K562 treated with DMSO at 1 percent for 4 hours (cell line): ENCODE results near the gene CELF6. TPM values are rescaled to one million over a fixed set of nuclear protein-coding genes. Genes with fewer than 3 reads are reported as not detected.

Experiments used
- total RNA-seq: library from RNA; unstranded; fragments of 300-600 nt; gene quantifications from 2 replicates; pipeline ENCODE4 v1.2.3, GENCODE V29; 2022; ENCODE audit not compliant: insufficient read depth

CELF6 gene
- total RNA-seq, result 0.94 TPM in 1 of 2 replicates, not detected in the other

DNA sequence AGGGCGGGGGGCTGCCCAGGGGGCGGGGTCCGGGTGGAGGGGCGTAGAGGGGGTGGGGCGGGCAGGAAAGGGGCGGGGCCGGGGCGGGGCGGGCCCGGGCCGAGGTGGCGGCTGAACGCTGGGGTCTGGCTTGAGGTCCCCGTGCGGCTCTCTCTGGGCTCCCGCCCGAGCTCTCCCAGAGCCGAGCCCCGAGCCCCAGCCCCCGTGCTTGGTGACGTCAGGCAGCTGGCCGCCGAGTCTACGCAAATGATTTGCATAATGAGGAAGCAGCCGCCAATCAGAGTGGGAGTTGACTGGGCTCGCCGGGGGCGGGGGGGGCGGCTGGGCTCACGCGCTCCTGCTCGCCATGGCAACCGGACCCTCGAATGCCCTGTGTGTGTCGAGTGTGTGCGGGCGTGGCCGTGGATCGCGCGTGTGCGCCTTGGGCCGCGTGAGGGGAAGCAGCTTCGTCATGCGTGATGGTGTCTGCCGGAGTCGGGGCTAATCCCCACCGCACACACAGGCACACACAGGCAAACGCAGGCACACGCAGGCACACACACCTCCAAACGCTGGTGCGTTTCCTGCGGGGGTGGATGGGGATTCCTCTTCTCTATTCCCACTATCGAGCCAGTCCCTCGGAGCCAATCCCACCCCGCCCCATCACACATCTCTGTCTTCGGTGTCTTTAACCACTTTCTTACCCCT lies at the start of gene CELF6:
CELF6 (minus strand) TSS at position 173 of the 687 bp plus-strand sequence. CDS start 283 bp downstream, outside the sequence.

DNA sequence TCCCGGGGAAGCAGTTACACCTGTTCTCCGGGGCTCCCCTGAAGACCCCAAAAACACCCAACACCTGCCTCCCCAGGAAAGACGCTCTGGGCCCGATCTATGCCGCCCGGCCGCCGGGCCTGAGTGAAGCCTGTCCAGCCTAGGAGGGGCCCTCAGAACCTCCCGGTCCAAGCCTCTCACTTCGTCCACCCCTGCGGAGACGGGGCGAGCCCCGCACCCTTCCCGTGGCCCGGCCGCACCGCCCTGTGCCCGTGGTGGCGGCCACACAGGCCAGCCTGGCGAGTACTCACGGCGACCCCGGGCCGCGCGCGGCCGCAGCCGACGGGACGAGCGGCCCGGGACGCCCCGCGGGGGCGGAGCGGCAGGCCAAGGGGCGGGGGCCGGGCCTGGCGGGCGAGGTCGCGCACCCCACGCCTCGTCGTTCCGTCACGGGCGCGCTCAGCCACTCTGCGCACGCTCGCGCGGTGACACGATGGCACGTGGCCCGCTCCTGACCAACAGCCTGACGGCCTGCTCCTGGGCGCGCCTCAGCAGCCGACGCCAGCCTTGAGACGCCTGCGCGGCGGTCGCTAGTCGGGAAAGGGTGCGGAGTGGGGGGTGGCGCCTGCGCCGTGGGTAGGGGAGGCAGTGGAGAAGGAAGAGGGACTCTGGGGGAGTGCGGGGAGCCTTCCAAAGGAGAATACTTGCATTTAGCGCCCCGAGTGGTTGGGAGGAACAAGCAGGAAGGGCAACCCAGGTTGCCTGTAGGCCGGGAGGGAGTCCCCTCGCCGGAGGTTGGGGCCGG lies 47.6 kb downstream of the CELF6 start, which contains the start of gene PARP6:
PARP6 (minus strand) TSS at position 342 of the 784 bp plus-strand sequence. CDS start 5,077 bp downstream, outside the sequence.

Other genes starting within 250 kb of the CELF6 start
- 2.1 and 7.7 TPM in 2 replicates for gene MYO9A, start 202.0 kb downstream of the CELF6 start, total RNA-seq
- 0.99 and 1.4 TPM in 2 replicates for gene SENP8, start 201.8 kb downstream of the CELF6 start, total RNA-seq
- not detected in 2 replicates for gene GRAMD2A, start 122.4 kb downstream of the CELF6 start, total RNA-seq
- 1,032 and 1,328 TPM in 2 replicates for gene PKM, start 89.0 kb downstream of the CELF6 start, total RNA-seq
- 28.6 and 43.4 TPM in 2 replicates for gene PARP6, start 47.6 kb downstream of the CELF6 start, total RNA-seq
- 92.9 and 93.9 TPM in 2 replicates for gene HEXA, start 55.9 kb upstream of the CELF6 start, total RNA-seq
- gene TMEM202, start 78.1 kb upstream of the CELF6 start, total RNA-seq, result not detected in 2 replicates
- gene ARIH1, start 154.2 kb upstream of the CELF6 start, total RNA-seq, result 20.0 and 40.7 TPM in 2 replicates